ENCODE results near the gene INPP5A.
"Not testable (repeated sequence)": the region's sequence is repeated elsewhere in the genome, so short reads cannot be mapped to it uniquely, and the experiment has no call there.

Gene INPP5A

DNA sequence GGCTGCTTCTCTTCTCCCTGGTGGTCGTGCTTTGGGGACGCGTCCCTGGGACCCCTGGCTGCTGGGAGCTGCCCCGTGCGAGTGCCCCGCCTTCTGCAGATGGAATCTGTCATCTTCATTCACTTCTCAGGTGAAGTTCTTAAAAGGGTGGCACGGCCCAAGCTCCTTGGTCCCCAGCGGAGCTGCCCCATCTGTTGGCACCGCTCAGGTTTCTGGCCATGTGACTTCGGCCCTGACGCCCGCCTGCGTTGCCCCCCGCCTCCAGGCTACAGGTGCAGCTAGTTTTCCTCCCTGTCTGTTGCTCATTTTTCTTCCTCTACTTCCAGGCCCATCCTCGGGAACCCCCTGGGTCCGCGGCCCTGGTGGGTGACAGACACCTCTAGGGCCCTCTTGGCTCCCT is 255.2 kb downstream of the INPP5A start:
- H3K9ac ChIP-seq (ENCODE audit: low read depth in 1 of 2, low read length in 2 of 2), result no peak overlapping the region
- H3K4me3 ChIP-seq (ENCODE audit: low read depth in 1 of 2, low read length in 2 of 2), result no peak overlapping the region
- H3K27me3 ChIP-seq (ENCODE audit: control insufficient read depth in 1 of 2, insufficient read depth in 2 of 2, low read length in 2 of 2), result peaks cover 5 to 7% of the 10 kb centered on the region in 2 donors
- H3K27ac ChIP-seq (ENCODE audit: low read depth, low read length), result no peak overlapping the region
- no peaks in the 10 kb centered on the region for H3K36me3 ChIP-seq (ENCODE audit: control insufficient read depth in 1 of 2, insufficient read depth in 2 of 2, low read length in 2 of 2)
- no peaks in the 10 kb centered on the region for H3K9me3 ChIP-seq (ENCODE audit: control insufficient read depth in 1 of 2, low read length in 2 of 2)
- H3K4me1 ChIP-seq (ENCODE audit: control insufficient read depth in 1 of 2, insufficient read depth in 2 of 2, low read length in 2 of 2), result no peaks in the 10 kb centered on the region

DNA sequence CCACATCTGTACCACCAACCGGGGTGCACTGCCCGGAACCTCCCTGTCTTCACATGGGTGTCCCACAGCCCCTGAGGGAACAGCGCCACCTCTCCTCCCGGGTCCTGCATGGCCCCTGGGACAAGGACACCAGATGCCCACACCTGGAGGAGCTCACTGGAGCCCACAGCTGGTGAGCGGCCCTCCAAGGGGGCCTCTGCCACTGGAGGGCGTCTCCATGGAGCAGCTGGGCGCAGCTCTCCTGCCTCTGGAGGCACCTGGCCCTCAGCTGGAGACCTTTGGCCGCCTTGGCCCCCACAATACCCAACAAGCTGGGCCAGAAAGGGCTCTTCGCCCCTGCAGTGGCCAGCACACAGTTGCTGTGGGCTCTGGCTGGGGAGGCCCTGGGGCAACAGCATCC is 255.6 kb downstream of the INPP5A start:
- H3K4me3 ChIP-seq (ENCODE audit: low read depth in 1 of 2, low read length in 2 of 2), result no peak overlapping the region
- H3K9ac ChIP-seq (ENCODE audit: low read depth in 1 of 2, low read length in 2 of 2), result no peak overlapping the region
- H3K36me3 ChIP-seq (ENCODE audit: control insufficient read depth in 1 of 2, insufficient read depth in 2 of 2, low read length in 2 of 2), result no peaks in the 10 kb centered on the region
- H3K27ac ChIP-seq (ENCODE audit: low read depth, low read length), result no peak overlapping the region
- no peaks in the 10 kb centered on the region for H3K9me3 ChIP-seq (ENCODE audit: control insufficient read depth in 1 of 2, low read length in 2 of 2)
- H3K27me3 ChIP-seq (ENCODE audit: control insufficient read depth in 1 of 2, insufficient read depth in 2 of 2, low read length in 2 of 2), result peaks cover 5 to 7% of the 10 kb centered on the region in 2 donors
- no peaks in the 10 kb centered on the region for H3K4me1 ChIP-seq (ENCODE audit: control insufficient read depth in 1 of 2, insufficient read depth in 2 of 2, low read length in 2 of 2)

DNA sequence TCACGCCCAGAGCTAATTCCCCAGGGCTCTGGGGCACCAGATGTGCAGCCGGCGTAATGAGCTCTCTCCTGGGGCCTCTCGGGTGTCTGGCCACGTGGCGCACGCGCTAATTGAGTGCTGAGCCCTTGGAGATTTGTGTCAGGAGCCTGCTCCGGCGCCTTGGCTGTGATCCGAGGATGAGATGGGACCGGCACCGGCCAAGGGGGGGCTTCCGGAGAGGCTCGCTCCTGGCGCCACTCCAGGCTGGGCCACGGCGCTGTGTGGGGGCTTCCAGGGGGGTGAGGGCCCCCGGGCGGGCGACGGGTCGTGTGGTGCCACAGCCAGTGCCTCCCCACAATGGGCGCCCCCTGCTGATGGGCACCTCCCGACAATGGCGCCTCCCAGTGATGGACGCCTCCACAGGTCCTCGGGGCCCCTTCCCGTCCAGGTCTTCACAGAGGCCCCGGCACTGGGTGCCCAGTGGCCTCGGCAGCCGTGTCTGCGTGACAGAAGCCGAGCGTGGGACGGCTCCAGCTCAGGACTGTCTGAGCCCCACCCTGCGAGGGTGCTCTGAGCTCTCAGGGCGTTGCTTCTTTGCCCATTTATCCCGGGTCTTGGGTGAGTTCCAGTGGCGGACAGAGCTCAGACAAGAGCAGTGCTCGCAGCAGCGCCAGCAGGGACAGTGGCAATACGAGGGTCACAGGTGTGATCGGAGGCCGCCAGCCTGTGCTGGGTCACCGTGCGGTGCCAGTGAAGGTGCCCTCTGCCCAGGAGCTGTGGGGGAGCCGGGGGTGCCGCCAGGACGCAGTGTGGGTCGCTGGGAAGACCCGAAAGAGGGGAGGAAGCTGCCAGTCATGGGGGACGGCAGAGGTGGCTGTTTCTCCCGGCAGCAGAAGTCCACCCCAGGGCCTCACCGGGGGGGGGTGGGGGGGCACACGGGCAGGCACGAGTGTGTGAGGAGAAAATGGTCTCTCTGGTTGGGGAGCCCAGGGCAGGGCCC is 256.6 kb downstream of the INPP5A start:
- Histone ChIP-seq H3K9me3 (ENCODE audit: control insufficient read depth in 1 of 2, low read length in 2 of 2) (no peaks in the 10 kb centered on the region), H3K4me3 (ENCODE audit: low read depth in 1 of 2, low read length in 2 of 2) (no peak overlapping the region), H3K4me1 (ENCODE audit: control insufficient read depth in 1 of 2, insufficient read depth in 2 of 2, low read length in 2 of 2) (no peaks in the 10 kb centered on the region), H3K27me3 (ENCODE audit: control insufficient read depth in 1 of 2, insufficient read depth in 2 of 2, low read length in 2 of 2) (peaks cover 5 to 7% of the 10 kb centered on the region in 2 donors), H3K36me3 (ENCODE audit: control insufficient read depth in 1 of 2, insufficient read depth in 2 of 2, low read length in 2 of 2) (no peaks in the 10 kb centered on the region), H3K27ac (ENCODE audit: low read depth, low read length) (no peak overlapping the region), H3K9ac (ENCODE audit: low read depth in 1 of 2, low read length in 2 of 2) (no peak overlapping the region)

DNA sequence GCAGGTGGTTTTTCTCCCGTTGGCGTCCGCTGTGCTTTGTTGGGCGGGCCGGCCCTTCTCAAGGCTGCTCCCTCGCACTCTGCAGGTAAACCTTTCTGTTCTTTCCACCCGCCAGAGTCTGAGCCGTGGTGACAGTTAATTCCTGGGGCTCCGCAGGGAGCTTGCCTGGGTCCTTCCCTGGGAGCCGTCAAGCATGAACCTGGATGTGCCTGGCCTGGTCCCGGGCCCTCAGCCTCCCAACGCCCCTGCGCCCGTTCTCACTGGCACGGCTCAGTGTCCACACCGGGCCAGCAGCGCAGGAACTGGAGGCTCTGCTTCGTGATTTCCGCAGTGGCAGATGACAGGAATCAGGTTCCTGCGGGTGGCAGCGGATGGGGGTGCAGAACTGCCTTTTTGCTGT is 259.3 kb downstream of the INPP5A start:
- H3K4me3 ChIP-seq (ENCODE audit: low read depth in 1 of 2, low read length in 2 of 2), result no peak overlapping the region
- no peaks in the 10 kb centered on the region for H3K36me3 ChIP-seq (ENCODE audit: control insufficient read depth in 1 of 2, insufficient read depth in 2 of 2, low read length in 2 of 2)
- H3K27me3 ChIP-seq (ENCODE audit: control insufficient read depth in 1 of 2, insufficient read depth in 2 of 2, low read length in 2 of 2), result no peaks in the 10 kb centered on the region
- H3K9ac ChIP-seq (ENCODE audit: low read depth in 1 of 2, low read length in 2 of 2), result no peak overlapping the region
- no peak overlapping the region for H3K27ac ChIP-seq (ENCODE audit: low read depth, low read length)
- H3K9me3 ChIP-seq (ENCODE audit: control insufficient read depth in 1 of 2, low read length in 2 of 2), result peaks cover 0 to under 1% of the 10 kb centered on the region in 2 donors
- no peaks in the 10 kb centered on the region for H3K4me1 ChIP-seq (ENCODE audit: control insufficient read depth in 1 of 2, insufficient read depth in 2 of 2, low read length in 2 of 2)

DNA sequence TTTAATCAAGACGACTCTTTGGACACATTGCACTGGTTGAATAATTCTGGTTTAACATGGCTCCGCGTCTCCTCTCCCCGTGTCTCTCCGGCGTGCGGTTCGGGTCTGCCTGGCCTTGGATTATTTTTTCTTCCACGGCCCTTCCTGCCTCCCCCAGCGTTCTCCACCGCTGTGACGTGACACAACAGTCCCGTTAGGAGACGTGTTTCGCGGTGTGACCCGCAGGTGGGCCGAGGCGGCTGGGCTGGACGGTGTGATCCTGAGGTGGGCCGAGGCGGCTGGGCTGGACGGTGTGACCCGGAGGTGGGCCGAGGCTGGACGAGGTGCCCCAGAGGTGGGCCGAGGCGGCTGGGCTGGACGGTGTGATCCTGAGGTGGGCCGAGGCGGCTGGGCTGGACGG is 260.4 kb downstream of the INPP5A start:
- not testable (repeated sequence) for H3K36me3 ChIP-seq (ENCODE audit: control insufficient read depth in 1 of 2, insufficient read depth in 2 of 2, low read length in 2 of 2); H3K27ac ChIP-seq (ENCODE audit: low read depth, low read length); H3K9ac ChIP-seq (ENCODE audit: low read depth in 1 of 2, low read length in 2 of 2); H3K4me1 ChIP-seq (ENCODE audit: control insufficient read depth in 1 of 2, insufficient read depth in 2 of 2, low read length in 2 of 2); H3K9me3 ChIP-seq (ENCODE audit: control insufficient read depth in 1 of 2, low read length in 2 of 2); H3K27me3 ChIP-seq (ENCODE audit: control insufficient read depth in 1 of 2, insufficient read depth in 2 of 2, low read length in 2 of 2); H3K4me3 ChIP-seq (ENCODE audit: low read depth in 1 of 2, low read length in 2 of 2)

DNA sequence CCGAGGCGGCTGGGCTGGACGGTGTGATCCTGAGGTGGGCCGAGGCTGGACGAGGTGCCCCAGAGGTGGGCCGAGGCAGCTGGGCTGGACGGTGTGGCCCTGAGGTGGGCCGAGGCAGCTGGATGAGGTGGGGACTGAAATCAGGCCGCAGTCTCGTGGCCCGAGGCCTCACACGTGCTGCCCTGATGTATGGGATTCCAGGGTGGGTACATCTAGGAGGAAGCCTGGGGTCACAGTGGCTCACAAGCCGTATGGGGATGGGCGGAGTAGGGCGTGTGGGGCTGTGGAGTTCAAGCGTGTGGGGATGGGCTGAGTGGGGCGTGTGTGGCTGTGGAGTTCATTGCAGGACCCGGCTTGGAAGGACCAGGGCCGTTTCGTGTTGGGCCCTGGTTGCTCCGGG is 260.8 kb downstream of the INPP5A start:
- no peaks in the 10 kb centered on the region for H3K4me1 ChIP-seq (ENCODE audit: control insufficient read depth in 1 of 2, insufficient read depth in 2 of 2, low read length in 2 of 2)
- no peaks in the 10 kb centered on the region for H3K27me3 ChIP-seq (ENCODE audit: control insufficient read depth in 1 of 2, insufficient read depth in 2 of 2, low read length in 2 of 2)
- H3K9me3 ChIP-seq (ENCODE audit: control insufficient read depth in 1 of 2, low read length in 2 of 2), result peaks cover 3% of the 10 kb centered on the region in 2 donors
- no peaks in the 10 kb centered on the region for H3K36me3 ChIP-seq (ENCODE audit: control insufficient read depth in 1 of 2, insufficient read depth in 2 of 2, low read length in 2 of 2)
- H3K4me3 ChIP-seq (ENCODE audit: low read depth in 1 of 2, low read length in 2 of 2), result no peak overlapping the region
- no peak overlapping the region for H3K27ac ChIP-seq (ENCODE audit: low read depth, low read length)
- H3K9ac ChIP-seq (ENCODE audit: low read depth in 1 of 2, low read length in 2 of 2), result no peak overlapping the region

DNA sequence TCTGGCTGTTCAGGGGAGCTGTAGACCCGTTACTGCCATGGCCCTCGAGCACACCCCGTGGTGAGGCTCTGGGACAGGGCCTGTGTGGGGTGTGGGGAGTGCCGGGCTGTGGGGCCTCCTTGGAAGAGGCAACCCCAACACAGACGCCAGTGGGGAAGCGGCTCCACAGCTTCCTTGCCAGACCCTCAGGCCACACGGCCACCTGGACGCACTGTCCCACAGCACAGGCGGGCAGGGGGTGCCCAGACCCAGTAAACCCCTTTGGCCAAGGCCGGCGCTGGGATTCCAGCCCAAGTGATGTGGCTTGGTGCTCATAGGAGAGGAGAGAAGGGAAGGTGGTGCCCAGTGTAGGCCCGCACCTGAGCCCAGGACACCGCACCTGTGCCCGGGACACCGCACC is 261.3 kb downstream of the INPP5A start:
- no peaks in the 10 kb centered on the region for H3K36me3 ChIP-seq (ENCODE audit: control insufficient read depth in 1 of 2, insufficient read depth in 2 of 2, low read length in 2 of 2)
- H3K9ac ChIP-seq (ENCODE audit: low read depth in 1 of 2, low read length in 2 of 2), result no peak overlapping the region
- H3K4me3 ChIP-seq (ENCODE audit: low read depth in 1 of 2, low read length in 2 of 2), result no peak overlapping the region
- H3K9me3 ChIP-seq (ENCODE audit: control insufficient read depth in 1 of 2, low read length in 2 of 2), result peaks cover 3% of the 10 kb centered on the region in 2 donors
- H3K27me3 ChIP-seq (ENCODE audit: control insufficient read depth in 1 of 2, insufficient read depth in 2 of 2, low read length in 2 of 2), result no peaks in the 10 kb centered on the region
- H3K27ac ChIP-seq (ENCODE audit: low read depth, low read length), result no peak overlapping the region
- no peaks in the 10 kb centered on the region for H3K4me1 ChIP-seq (ENCODE audit: control insufficient read depth in 1 of 2, insufficient read depth in 2 of 2, low read length in 2 of 2)

DNA sequence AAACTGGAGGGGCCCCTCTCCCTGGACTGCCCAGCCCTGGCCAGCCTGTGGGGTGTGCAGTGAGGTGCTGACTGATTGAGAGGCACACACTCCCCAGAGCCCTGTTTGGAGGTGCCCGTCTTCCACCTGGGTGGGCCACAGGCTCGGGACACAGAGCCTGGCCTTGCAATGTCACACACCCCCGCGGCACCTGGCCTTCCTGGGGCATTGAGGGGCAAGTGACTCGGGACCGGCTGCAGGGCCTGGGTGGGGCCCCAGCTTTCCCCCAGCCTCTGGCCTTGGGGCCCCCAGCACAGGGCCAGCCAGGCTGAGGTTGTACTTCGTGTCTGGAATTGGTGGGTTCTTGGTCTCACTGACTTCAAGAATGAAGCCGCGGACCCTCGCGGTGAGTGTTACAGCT is 262.3 kb downstream of the INPP5A start:
- peaks cover 3% of the 10 kb centered on the region in 2 donors for H3K9me3 ChIP-seq (ENCODE audit: control insufficient read depth in 1 of 2, low read length in 2 of 2)
- H3K4me1 ChIP-seq (ENCODE audit: control insufficient read depth in 1 of 2, insufficient read depth in 2 of 2, low read length in 2 of 2), result no peaks in the 10 kb centered on the region
- H3K27me3 ChIP-seq (ENCODE audit: control insufficient read depth in 1 of 2, insufficient read depth in 2 of 2, low read length in 2 of 2), result no peaks in the 10 kb centered on the region
- no peak overlapping the region for H3K4me3 ChIP-seq (ENCODE audit: low read depth in 1 of 2, low read length in 2 of 2)
- no peaks in the 10 kb centered on the region for H3K36me3 ChIP-seq (ENCODE audit: control insufficient read depth in 1 of 2, insufficient read depth in 2 of 2, low read length in 2 of 2)
- no peak overlapping the region for H3K9ac ChIP-seq (ENCODE audit: low read depth in 1 of 2, low read length in 2 of 2)
- H3K27ac ChIP-seq (ENCODE audit: low read depth, low read length), result no peak overlapping the region

DNA sequence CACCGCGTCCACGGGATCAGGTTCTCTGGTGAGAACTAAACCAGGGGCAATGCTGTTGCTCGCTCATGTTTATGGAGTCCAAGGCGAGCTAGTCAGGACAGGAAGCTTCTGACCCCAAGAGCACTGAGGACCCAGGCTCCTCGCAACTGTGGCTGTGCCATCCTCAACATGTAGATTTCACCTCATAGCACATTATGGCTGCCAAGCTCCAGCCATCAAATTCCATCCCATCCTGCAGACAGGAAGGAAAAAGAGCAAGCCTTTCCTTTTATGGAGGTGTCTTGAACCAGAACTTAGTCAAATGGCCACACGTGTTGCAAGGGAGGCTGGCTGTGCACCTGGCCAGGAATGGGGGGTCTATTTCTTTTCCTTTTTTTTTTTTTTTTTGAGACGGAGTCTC is 264.5 kb downstream of the INPP5A start:
- Histone ChIP-seq H3K4me1 (ENCODE audit: control insufficient read depth in 1 of 2, insufficient read depth in 2 of 2, low read length in 2 of 2) (no peaks in the 10 kb centered on the region), H3K4me3 (ENCODE audit: low read depth in 1 of 2, low read length in 2 of 2) (no peak overlapping the region), H3K36me3 (ENCODE audit: control insufficient read depth in 1 of 2, insufficient read depth in 2 of 2, low read length in 2 of 2) (no peaks in the 10 kb centered on the region), H3K27me3 (ENCODE audit: control insufficient read depth in 1 of 2, insufficient read depth in 2 of 2, low read length in 2 of 2) (no peaks in the 10 kb centered on the region), H3K27ac (ENCODE audit: low read depth, low read length) (no peak overlapping the region), H3K9me3 (ENCODE audit: control insufficient read depth in 1 of 2, low read length in 2 of 2) (peaks cover 3% of the 10 kb centered on the region in 2 donors), H3K9ac (ENCODE audit: low read depth in 1 of 2, low read length in 2 of 2) (no peak overlapping the region)

DNA sequence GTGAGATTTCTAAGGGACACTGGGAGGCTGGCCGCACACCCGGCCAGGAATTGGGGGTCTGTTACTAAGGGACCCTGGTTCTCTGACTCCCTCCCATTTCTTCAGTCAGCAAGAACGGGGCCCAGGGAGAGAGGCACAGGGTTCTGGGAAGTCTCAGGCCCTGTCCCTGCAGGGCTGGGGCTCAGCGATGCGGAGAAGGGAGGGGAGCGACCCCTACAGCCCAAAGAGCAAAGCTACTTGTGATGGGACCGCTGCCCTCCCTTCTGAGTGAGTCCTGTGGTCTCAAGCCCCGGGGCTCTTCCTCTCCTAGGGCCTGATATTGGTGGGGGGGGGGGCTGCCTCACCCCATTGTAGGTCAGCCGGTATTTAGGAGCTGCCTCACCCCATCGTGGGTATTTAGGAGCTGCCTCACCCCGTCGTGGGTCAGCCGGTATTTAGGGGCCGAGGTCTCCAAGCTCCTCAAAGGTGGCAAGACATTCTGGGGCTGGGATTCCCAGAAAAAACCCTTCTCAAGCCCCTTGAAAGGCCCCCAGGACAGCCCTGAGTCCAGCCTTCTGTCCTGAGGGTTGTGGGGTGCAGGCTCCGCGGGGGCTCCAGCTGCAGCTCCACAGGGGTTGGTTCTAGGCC is 265.2 kb downstream of the INPP5A start:
- H3K4me3 ChIP-seq (ENCODE audit: low read depth in 1 of 2, low read length in 2 of 2), result no peak overlapping the region
- no peaks in the 10 kb centered on the region for H3K27me3 ChIP-seq (ENCODE audit: control insufficient read depth in 1 of 2, insufficient read depth in 2 of 2, low read length in 2 of 2)
- H3K9ac ChIP-seq (ENCODE audit: low read depth in 1 of 2, low read length in 2 of 2), result no peak overlapping the region
- H3K36me3 ChIP-seq (ENCODE audit: control insufficient read depth in 1 of 2, insufficient read depth in 2 of 2, low read length in 2 of 2), result no peaks in the 10 kb centered on the region
- no peak overlapping the region for H3K27ac ChIP-seq (ENCODE audit: low read depth, low read length)
- peaks cover 3% of the 10 kb centered on the region in 2 donors for H3K9me3 ChIP-seq (ENCODE audit: control insufficient read depth in 1 of 2, low read length in 2 of 2)
- H3K4me1 ChIP-seq (ENCODE audit: control insufficient read depth in 1 of 2, insufficient read depth in 2 of 2, low read length in 2 of 2), result no peaks in the 10 kb centered on the region

All from duodenal mucosa (tissue), 2 donors.